Hematopoietic multipotent progenitor cell treated with erythropoietin and hydrocortisone succinate and interleukin-3 and kit ligand, for 4 days (in vitro differentiated cells): Measurements from ENCODE around the gene SIGLEC15.
A peak's percentile ranks its signal among the peaks of the same experiment; 100 is the strongest.
"Not testable (repeated sequence)": the region's sequence is repeated elsewhere in the genome, so short reads cannot be mapped to it uniquely, and the experiment has no call there.

ENCODE experiments used
- DNase-seq: peaks from one replicate; pipeline ENCODE4 v3.0.0-alpha.2; 2015

The SIGLEC15 gene

GRCh38 chr18:45825258-45826044, at the start of gene SIGLEC15:
SIGLEC15 (plus strand) TSS chr18:45825675; CDS start chr18:45825729, 54 bp downstream.
- DNase-seq = no peak

GRCh38 chr18:45775743-45776142, 49.7 kb upstream of the SIGLEC15 start:
- no peak for DNase-seq

DNA sequence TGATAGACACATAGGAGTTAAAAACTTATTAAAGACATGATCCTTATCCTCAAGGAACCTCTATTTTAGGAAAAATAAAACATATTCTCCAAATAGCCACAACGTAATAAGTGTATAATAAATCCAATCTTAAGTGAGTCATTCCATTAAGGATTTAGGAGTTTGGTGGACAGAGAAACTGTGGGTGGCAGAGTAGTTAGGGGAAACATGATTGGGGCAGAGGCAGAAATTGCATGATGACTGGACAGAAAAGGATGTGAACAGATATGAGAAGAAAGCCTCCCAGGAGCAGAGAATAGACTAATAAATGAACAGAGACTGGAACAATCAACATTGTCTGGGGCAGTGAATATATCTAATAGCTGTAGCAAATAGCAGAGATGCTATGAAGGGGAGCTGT, 48.1 kb upstream of the SIGLEC15 start:
- no peak for DNase-seq

DNA sequence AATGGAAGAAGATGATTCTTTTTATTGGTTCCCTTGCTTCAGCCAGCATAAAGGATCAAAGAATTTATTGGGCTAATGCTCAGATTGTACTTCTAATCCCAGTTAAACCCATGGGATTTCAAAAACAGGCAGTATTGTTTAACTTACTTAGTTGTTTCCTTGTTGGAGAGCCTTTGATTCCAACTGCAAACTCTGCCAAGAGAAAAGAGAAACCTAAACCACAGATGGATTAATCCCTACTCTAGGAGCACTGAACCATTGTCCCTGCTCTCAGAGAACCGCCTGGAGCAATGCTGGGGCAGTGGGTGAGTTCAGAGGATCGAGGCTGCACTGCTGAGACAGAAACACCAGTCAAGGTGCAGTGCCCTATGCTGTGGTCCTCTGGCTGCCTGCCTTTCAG, 44.9 kb upstream of the SIGLEC15 start:
- no peak for DNase-seq

GRCh38 chr18:45782662-45783061, 42.8 kb upstream of the SIGLEC15 start:
- no peak for DNase-seq

DNA sequence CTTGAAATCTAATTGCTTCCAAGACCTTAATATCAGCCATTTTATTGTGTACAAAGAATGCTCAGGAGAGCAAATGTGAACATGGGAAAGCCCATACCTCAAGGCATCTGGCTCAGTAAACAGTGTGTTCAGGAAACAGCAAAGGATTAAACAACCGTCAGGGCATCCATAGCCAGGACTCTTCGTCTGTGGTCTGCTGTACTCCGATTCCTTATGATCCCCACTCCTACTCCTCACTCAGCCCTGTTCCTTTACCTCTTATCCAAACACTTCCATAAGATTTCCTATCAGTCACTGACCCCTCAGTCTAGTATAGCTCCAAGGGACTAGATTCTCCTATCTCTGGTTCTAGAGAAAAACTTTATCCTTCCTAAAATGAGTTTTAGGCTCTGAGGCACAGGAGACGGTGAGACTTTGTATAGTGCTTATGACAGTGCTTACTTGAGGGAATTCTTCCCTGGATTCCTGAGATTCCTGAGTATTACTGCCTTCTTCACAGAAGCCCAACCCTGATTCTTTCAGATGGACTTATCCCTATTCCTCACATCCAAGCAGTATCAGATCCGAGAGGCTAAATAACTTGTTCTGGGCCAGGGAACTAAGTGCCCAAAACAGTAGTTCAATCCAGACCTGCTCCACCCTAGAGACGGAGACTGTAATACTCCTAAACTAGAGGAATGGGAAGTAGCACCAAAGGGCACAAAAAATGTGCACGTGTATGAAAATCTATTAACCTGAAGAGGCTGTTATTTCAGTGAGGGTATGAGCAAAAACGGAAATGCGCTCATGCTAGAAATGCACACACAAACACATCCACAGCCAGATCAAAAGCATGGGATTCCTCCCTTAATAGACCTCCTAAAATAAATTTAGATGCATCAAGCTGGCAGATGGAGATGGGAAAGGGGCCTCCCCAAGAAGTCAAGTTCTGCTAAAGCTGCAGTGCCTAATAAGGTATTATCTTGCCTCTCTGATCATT, 42.1 kb upstream of the SIGLEC15 start:
- DNase-seq = peak; percentile 44

DNA sequence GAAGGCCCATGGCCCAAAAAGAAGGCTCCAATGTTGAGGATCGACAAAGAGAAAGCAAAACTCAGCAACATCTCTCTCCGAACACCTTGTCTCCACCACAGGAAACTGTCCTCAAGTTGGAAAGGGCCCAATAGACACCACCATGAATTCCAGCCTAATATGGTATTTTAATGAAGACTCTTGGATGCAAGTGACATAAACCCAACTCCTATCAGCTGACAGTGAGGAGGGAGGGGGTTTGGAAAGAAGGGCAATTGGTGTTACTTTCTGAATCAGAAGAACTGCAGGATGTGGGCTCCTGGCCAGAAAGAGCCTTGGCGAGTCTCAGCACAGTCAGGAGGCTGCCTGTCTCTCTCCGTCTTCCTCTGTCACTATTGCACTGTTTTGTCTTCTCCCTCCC, 40.3 kb upstream of the SIGLEC15 start:
- DNase-seq = peak; percentile 41

GRCh38 chr18:45786941-45787340, 38.5 kb upstream of the SIGLEC15 start:
- no peak for DNase-seq

- DNase-seq = no peak
These were observed 38.1 kb upstream of the SIGLEC15 start for GRCh38 chr18:45787346-45787745.

GRCh38 chr18:45788861-45789260, 36.6 kb upstream of the SIGLEC15 start:
- no peak for DNase-seq

- DNase-seq = no peak
These were observed 32.8 kb upstream of the SIGLEC15 start for GRCh38 chr18:45792506-45793263.

DNA sequence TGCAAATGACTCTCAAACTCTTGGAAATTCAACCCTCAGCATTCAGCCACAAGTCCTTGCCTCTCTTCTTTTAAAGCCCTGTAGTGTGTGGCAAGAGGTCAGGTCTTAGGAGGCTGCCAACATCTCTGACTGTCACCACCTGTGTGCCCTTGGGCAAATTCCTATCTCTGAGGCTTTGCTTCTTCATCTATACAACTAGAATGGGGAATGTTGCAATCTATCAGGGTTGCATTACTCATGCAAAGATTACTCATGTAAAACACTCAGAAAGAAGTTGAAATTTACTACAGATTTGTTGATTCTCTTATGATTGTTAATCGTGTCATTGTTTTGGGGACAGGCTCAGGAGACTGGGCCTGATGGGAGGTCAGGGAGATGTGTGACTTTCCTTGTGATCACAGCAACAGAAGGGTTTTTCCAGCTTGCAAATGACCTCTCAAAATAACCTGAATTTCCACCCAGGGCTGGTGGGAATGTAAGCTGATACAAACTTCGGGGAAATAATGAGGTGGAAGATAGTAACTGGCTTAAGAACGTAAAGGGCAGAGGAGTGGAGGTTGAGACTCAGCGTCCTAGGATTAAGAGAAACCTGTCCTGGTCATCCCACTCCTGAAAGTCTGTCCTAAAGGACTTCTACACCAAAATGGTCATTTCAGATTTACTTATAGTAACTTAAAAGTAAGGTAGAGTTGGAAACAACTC, 32.1 kb upstream of the SIGLEC15 start:
- DNase-seq = peak; percentile 58

DNA sequence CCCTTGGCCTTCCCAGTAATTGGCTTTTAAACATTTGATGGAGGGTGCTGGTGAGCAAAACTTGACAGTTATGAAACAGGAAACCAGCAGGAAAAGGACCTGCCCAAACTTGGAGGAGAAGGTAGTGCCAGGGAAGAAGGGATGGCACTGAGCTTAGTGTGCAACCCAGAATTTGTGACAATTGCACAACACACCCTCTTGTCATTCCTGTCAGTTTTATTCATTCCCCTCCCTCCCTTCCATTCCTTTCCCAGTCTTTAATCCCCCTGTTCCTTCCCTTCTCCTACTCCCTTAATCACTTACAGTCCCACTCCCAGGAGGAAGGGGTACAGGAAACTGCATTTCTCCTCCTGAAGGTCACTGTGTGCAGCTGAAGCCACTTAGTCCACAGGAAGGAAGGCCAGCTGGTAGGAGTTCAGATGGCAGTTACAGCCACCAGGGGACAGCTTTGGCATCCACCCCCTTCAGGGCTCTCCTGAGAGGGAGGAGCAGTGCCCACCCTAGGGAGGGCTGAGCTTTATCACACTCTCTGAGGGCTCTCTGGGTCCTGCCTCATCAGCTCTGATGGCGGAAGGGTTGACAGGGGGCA, 24.0 kb upstream of the SIGLEC15 start:
- no peak for DNase-seq

GRCh38 chr18:45802814-45803492, 22.5 kb upstream of the SIGLEC15 start:
- peak; percentile 31 for DNase-seq

DNA sequence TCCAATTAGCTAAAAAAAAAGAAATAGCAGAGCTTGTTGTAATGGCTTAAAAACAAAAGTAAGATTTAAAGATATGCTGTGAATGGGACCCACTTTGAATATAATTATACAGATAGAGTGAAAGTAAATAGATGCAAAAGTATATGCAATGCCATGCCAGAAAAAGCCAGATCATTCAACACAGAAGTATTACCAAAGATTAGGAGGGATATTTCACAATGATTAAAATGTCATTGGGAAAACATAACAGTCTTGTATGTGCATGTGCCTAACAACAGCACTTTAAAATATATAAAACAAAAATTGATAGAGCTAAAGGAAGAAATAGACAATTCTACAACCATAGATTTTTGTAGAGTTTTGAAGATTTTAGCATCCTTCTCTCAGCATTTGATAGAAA, 19.9 kb upstream of the SIGLEC15 start:
- no peak for DNase-seq

DNA sequence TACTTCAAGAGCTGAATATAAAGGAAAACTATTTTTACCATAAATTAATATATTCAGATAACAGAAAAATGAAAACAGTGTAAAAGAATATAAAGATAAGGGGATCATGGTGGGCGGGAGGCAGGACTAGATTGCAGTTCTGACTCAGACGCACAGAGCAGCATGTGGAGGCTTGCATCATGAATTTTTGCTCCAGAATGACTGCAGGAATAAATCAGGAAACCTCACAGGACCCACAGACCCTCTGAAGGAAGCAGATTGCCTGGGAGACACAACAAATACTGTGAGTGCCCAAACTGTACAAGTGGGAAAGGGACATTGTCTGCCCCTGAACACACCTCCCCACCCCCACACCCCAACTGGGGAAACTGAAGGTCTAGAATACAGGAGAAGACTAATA, 19.2 kb upstream of the SIGLEC15 start:
- peak; percentile 58 for DNase-seq

DNA sequence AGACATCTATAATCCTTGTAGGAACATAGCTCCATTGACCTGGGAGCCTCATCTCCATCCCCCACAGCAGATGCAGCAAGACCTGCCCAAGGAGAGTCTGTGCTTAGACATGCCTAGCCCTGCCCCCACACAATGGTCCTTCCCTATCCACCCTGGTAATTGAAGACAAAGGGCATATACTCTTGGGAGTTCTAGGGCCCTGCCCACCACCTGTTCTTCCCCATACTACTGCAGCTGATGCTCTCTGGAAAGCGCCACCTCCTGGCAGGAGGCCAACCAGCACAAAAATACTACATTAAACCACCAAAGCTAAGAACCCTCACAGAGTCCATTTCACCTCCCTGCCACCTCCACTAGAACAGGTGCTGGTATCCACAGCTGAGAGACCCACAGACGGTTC, 18.3 kb upstream of the SIGLEC15 start:
- peak; percentile 60 for DNase-seq

DNA sequence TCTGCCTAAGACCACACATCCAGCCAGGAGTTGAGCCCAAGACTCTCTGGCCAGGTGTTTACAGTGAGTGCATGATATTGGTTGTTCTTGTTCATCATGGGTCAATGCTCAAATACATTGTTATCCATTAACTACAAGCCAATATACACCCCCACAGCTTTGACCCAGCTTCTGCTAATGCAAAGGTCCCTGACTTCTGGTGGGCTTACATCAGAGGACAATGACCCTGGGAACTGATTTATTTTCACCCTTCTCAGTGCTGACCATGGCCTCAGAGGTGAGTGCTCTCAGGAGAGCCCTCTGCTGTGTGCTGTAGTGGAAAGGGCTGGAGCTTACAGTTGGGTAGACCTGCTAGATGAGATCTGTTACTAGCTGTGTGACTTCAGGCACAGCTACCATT, 10.7 kb upstream of the SIGLEC15 start:
- DNase-seq = not testable (repeated sequence)

DNA sequence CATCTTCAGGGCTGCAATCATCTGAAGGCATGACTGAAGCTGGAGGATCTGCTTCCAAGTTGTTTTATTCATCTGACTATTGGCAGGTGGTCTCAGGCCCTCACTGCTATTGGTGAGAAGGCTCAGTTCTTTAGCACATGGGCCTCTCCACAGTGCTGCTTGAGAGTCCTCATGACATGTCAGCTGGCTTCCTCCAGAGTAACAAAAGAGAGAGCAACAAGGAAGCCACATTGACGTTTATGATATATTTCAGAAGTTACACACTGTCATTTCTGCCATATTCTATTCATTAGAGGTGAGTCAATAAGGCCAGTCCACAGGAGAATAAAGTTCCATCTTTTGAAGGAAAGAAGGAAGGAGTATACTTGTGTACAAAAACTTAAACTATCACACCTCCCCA, 7.9 kb upstream of the SIGLEC15 start:
- no peak for DNase-seq

GRCh38 chr18:45818765-45819164, 6.7 kb upstream of the SIGLEC15 start:
- DNase-seq = not testable (repeated sequence)

DNA sequence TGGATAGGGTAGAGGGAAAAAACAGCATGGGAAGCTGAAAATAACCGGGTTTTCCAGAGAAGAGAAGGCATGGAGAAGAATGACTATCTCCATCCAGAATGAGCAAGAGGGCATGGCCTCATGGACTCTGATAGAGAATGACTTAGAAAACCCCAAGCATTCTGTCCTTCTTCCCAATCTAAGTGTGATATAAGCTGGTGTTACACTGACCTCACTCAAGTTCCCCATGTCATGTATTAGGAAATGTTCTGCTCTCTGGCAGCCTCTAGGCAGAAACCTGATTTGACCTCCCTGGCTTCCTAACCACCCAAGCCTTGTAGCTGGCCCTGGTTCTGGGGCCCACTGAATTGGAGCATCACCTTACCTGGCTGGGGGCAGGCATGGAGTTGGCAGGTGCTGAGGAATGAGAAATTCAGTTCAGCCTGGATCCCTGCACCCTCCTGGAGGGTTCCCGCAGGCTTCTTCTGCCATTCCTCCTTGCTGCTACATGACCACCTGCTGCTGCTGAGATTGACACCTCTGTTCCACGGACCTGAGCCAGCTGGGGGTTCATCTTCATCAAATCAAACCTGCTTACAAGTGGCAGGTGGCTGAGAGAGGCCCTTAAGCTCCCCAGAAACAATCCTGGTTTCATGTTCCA, 5.2 kb upstream of the SIGLEC15 start:
- DNase-seq = no peak
